Endometrial microvascular endothelial cells (primary cell): ENCODE measurements around the gene RIC1. TPM values are rescaled to one million over a fixed set of nuclear protein-coding genes. Genes with fewer than 3 reads are reported as not detected.
"Not testable (repeated sequence)": the region's sequence is repeated elsewhere in the genome, so short reads cannot be mapped to it uniquely, and the experiment has no call there.

Experiments used
- in situ Hi-C: cut with HindIII; loops from 2 replicates; pipeline ENCODE4 v1.10.0; 2017; ENCODE audit warnings: low sequenced_read_pairs, low pct_unique_long_range_greater_than_20kb; ENCODE audit errors: inconsistent ontology term
- total RNA-seq: library from RNA; depleted of rRNA; stranded (reverse); fragments of >200 nt; gene quantifications from one replicate; pipeline ENCODE4 v1.2.3, GENCODE V29; 2015; ENCODE audit errors: inconsistent ontology term

Gene RIC1
- total RNA-seq, 1 donor from 2014 or later, result 18.1 TPM

- in situ Hi-C loops, result no loop called here
These were observed 8.4 kb upstream of the RIC1 start for GRCh38 chr9:5620494-5620893.

DNA sequence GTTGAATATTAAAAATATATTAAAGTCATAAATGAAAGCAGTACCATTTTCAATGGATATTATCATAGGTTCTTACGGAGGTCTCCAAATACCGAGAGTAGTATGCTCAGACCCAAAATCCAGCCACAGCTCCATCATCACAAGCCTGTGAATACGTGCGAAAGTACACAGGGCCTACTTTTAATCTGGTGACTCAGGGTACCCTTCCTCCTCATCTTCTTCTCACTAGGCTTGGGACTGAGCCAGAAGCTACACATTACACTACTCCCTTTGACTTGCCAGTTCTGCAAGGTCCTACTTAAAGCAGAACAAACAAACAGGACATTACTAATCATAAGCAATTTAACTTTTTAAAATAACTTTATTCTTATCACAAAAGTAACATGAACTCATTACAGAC, 7.6 kb upstream of the RIC1 start:
- in situ Hi-C loops, result no loop called here

DNA sequence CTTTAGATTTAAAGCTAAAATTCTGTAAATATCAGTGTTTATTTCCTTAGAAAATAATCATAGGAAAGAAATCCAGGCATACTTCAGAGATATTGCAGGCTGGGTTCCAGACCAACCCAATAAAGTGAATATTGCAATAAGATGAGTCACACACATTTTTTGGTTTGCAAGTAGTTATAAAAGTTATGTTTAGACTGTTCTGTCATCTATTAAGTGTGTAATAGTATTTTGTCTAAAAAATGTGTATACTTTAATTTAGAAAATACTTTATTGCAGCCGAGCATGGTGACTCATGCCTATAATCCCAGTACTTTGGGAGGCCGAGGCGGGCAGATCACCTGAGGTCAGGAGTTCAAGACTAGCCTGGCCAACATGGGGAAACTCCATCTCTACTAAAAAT, 6.9 kb upstream of the RIC1 start:
- in situ Hi-C loops, result no loop called here

DNA sequence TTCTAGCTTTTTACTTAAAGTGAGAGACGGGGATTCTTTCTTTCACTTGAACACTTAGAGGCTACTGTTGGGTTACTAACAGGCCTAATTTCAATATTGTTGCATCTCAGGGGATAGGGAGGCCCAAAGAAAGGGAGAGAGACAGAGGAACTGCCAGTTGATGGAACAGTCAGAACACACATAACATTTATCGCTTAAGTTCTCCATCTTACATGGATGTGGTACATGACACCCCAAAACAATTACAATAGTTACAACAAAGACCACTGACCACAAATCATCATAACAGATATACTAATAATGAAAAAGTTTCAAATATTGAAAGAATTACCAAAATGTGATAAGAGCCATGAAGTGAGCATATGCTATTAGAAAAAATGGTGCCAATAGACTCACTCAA, 4.3 kb upstream of the RIC1 start:
- in situ Hi-C loops, result no loop called here

DNA sequence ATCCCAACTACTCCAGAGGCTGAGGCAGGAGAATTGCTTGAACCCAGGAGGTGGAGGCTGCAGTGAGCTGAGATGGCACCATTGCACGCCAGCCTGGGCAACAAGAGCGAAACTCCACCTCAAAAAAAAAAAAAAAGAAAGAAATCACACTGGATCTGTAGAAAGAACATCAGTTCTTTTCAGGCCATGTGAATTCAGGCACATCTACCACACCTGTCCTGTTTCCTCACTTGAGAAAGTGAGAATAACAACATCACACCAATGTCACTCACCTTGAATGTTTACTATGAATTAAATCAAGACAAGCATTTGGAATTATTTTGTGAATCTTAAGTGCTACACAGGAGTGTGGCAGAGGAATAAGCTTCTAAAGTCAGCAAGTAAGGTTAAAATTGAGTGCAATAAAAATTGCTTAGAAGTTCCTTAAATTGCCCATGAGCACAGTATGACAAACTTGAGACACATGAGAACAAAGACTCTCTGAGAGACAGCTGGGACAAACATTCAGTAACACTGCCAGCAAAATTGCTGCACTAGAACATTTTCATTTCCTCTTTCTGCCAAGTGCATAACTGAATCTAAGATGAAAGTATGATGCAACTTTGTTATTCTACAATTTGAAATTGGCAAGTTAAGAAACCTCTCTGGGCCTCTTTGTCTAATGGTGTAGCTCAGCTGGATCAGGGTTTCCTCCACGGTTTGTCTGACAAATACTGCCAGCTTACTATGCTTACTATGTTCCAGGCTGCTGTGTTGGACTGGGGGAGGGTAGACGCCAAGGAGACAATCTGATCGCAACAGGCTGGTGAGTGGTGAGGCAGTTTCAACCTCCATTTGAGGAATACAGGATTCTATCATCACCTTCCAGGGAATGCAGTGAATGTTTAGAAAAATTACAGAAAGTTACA, 1.9 kb upstream of the RIC1 start:
- in situ Hi-C loops, result no loop called here

GRCh38 chr9:5627686-5628085, 1.2 kb upstream of the RIC1 start:
- in situ Hi-C loops, result not testable (repeated sequence)

DNA sequence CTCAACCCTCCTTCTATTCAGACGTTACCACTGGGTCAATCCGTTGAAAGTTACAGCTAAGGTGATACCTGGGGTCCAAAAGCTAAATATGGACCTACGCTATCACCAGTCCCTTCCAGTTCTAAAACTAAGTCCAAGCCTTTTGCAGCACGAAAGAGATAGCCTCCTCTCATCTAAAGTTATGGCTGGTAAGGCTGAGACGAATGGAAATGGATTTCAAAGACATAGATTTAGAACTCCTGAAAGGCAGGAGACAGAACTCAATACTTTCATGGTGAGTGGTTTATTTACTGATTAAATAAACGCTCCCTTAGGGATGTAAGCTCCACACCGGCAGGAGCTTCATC, 751 bp upstream of the RIC1 start:
- in situ Hi-C loops, result no loop called here

GRCh38 chr9:5629312-5630080, 589 bp downstream of the RIC1 start:
- in situ Hi-C loops, result no loop called here

- in situ Hi-C loops, result no loop called here
These were observed 1.2 kb downstream of the RIC1 start for GRCh38 chr9:5630081-5630507.

DNA sequence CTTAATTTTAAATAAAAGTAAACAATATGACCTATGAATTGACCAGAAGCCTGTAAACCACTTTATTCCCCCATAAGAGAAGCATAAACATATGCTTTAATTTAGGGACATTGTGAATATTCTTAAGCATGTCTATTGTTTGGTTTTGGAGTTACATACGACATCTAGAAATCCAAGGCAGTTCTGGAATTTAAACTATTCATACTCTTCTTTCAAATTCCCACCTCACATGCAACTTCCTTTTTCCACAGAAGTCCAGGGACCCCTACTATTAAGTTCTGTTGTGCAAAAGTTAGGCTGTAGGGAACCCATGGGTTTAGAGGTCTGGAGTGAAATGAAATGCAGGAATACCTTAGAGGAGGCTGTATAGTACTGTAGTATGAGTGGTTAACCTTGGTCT, 2.1 kb downstream of the RIC1 start:
- in situ Hi-C loops, result no loop called here

- in situ Hi-C loops, result no loop called here
These were observed 3.6 kb downstream of the RIC1 start for GRCh38 chr9:5632540-5632939.

DNA sequence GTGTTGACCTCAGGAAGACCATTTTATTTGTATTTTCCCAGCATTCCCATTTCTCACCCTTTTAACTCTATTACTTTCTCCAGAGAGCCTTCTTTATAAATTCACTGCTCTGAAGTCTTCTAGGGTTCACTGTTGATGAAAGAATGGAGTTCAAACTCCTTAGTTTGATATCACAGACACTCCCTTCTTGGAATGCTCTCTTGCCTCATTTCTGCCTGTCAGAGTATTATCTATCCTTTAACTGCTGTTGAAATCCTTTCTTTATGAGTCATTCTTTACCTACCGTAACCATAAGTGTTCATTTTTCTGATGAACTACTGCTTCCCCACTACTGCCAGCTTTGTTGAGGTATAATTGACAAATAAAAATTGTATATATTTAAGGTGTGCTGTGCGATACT, 4.3 kb downstream of the RIC1 start:
- in situ Hi-C loops, result no loop called here

GRCh38 chr9:5635390-5635789, 6.5 kb downstream of the RIC1 start:
- in situ Hi-C loops, result no loop called here

DNA sequence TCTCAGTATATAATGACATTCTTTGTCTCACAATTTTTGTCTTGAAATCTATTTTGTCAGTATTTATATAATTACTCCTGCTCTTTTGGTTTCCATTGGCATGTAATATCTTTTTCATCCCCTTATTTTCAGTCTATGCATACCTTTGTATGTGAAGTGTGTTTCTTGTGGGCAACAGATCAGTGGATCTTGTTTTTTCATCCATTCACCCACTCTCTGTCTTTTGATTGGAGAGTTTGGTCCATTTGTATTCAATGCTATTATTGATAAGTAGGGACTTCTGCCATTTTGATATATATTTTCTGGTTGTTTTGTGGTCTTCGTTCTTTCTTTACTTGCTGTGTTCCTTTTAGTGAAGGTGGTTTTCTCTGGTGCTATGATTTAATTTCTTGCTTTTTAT, 10.9 kb downstream of the RIC1 start:
- in situ Hi-C loops, result no loop called here

- in situ Hi-C loops, result no loop called here
These were observed 13.3 kb downstream of the RIC1 start for GRCh38 chr9:5642170-5642569.

GRCh38 chr9:5643005-5643624, 14.2 kb downstream of the RIC1 start:
- in situ Hi-C loops, result no loop called here

GRCh38 chr9:5644501-5644900, 15.6 kb downstream of the RIC1 start:
- in situ Hi-C loops, result no loop called here

DNA sequence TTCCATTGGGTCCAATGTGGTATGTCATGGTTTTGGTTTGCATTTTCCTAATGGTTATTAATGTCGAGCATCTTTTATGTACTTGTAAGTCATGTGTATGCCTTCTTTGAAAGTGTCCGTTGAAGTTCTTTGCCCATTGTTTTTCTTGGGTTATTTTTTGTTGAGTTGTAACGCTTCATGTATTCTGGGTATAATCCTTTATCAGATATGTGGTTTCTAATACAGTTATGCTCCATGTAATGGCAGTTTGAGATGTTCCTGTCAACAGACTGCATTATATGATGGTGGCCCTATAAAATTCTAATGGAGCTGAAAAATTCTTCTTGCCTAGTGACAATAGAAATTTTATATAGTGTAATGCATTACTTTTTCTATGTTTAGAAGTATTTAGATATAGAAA, 17.2 kb downstream of the RIC1 start:
- in situ Hi-C loops, result no loop called here

DNA sequence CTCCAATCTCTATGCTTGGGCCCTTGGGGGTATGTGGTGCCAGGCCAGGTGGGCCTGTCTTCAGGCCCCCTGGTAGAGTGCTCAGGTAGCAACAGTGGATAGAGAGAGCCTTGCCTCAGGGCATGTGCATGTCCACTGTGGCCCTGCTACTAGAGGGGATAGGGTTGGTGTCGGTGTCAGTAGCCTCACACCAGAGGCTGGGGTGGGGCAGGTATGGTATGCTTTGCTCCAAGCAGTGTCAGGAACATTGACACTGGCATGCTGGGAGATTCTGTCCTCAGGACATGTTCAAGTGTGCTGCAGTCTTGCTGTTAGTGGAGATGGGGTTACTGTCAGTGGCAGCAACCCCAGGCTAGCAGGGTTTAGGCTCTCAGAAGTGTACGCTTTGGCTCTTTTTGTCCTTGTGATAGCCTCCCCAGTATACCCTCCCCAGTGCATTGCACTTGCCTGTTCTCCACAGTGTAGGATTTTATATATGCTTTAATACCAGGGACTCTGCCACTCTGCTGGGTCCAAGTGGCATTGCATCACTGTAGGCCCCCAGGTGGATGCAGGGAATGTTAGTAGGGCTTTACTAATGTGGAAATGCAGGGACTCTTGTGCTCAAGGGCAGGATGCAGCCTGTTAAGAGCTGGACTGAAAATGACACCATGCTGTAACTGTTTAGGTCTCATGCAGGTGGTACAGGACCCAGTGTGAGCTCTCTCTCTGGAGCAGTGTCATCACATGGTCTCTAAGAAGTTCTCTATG, 21.6 kb downstream of the RIC1 start:
- in situ Hi-C loops, result no loop called here
